ENCODE results near the gene FAM241A.
A peak's percentile ranks its signal among the peaks of the same experiment; 100 is the strongest.
"Not testable (repeated sequence)": the region's sequence is repeated elsewhere in the genome, so short reads cannot be mapped to it uniquely, and the experiment has no call there.

FAM241A gene

DNA sequence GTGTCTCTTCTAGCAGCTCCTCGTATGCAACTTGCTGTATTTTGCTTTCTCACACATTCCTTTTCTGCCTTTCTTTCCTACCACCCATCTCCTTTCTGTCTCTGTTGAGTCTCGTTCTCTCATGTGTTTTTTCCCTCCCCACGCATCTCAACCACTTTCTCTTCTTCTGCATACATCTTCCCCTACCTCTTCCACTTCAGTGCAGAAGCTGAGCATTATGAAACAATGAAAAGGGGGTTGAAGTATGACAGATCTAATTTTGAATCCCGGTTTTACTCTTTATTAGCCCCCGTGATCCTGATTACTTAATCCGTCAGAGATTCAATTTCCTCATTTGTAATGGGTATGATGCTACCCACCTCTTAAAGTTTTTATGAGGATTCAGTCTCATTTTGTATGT, 7.3 kb downstream of the FAM241A start:
- TF ChIP-seq, protein P1, sequence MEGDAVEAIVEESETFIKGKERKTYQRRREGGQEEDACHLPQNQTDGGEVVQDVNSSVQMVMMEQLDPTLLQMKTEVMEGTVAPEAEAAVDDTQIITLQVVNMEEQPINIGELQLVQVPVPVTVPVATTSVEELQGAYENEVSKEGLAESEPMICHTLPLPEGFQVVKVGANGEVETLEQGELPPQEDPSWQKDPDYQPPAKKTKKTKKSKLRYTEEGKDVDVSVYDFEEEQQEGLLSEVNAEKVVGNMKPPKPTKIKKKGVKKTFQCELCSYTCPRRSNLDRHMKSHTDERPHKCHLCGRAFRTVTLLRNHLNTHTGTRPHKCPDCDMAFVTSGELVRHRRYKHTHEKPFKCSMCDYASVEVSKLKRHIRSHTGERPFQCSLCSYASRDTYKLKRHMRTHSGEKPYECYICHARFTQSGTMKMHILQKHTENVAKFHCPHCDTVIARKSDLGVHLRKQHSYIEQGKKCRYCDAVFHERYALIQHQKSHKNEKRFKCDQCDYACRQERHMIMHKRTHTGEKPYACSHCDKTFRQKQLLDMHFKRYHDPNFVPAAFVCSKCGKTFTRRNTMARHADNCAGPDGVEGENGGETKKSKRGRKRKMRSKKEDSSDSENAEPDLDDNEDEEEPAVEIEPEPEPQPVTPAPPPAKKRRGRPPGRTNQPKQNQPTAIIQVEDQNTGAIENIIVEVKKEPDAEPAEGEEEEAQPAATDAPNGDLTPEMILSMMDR (IDR thresholded peaks at IDR 0.05): no peak
- Histone ChIP-seq H3K27me3 (no peaks in the 10 kb centered on the region), H3K4me3 (ENCODE audit: low read depth in 1 of 2, low read length in 1 of 2) (no peak overlapping the region), H3K36me3 (no peaks in the 10 kb centered on the region), H3K9me3 (no peaks in the 10 kb centered on the region), H3K27ac (no peak overlapping the region), H3K4me1 (ENCODE audit: control insufficient read depth in 1 of 2, insufficient read depth in 1 of 2, low read depth in 1 of 2, low read length in 1 of 2) (no peaks in the 10 kb centered on the region)

- no peaks in the 10 kb centered on the region for H3K4me1 ChIP-seq (ENCODE audit: control insufficient read depth in 1 of 2, insufficient read depth in 1 of 2, low read depth in 1 of 2, low read length in 1 of 2)
- no peaks in the 10 kb centered on the region for H3K27me3 ChIP-seq
- no peak overlapping the region for H3K27ac ChIP-seq
- TF ChIP-seq, protein P1 (IDR thresholded peaks at IDR 0.05): no peak
- no peaks in the 10 kb centered on the region for H3K9me3 ChIP-seq
- no peak overlapping the region for H3K4me3 ChIP-seq (ENCODE audit: low read depth in 1 of 2, low read length in 1 of 2)
- no peaks in the 10 kb centered on the region for H3K36me3 ChIP-seq
These were observed 8.0 kb downstream of the FAM241A start for GRCh38 chr4:112153211-112153791.

GRCh38 chr4:112156112-112156511, 10.9 kb downstream of the FAM241A start:
- TF ChIP-seq, protein P1 (IDR thresholded peaks at IDR 0.05): no peak
- no peak overlapping the region for H3K4me3 ChIP-seq (ENCODE audit: low read depth in 1 of 2, low read length in 1 of 2)
- no peaks in the 10 kb centered on the region for H3K27me3 ChIP-seq
- no peaks in the 10 kb centered on the region for H3K36me3 ChIP-seq
- no peaks in the 10 kb centered on the region for H3K4me1 ChIP-seq (ENCODE audit: control insufficient read depth in 1 of 2, insufficient read depth in 1 of 2, low read depth in 1 of 2, low read length in 1 of 2)
- peak overlapping the region; percentile 23 for H3K27ac ChIP-seq
- no peaks in the 10 kb centered on the region for H3K9me3 ChIP-seq

- Histone ChIP-seq H3K36me3 (no peaks in the 10 kb centered on the region), H3K4me3 (ENCODE audit: low read depth in 1 of 2, low read length in 1 of 2) (no peak overlapping the region), H3K4me1 (ENCODE audit: control insufficient read depth in 1 of 2, insufficient read depth in 1 of 2, low read depth in 1 of 2, low read length in 1 of 2) (no peaks in the 10 kb centered on the region), H3K27ac (peak overlapping the region; percentile 23), H3K9me3 (no peaks in the 10 kb centered on the region), H3K27me3 (no peaks in the 10 kb centered on the region)
- TF ChIP-seq, protein P1 (IDR thresholded peaks at IDR 0.05): no peak
These were observed 11.3 kb downstream of the FAM241A start for GRCh38 chr4:112156553-112156952.

GRCh38 chr4:112163706-112164105, 18.5 kb downstream of the FAM241A start:
- not testable (repeated sequence) for H3K9me3 ChIP-seq; H3K27me3 ChIP-seq; H3K4me1 ChIP-seq (ENCODE audit: control insufficient read depth in 1 of 2, insufficient read depth in 1 of 2, low read depth in 1 of 2, low read length in 1 of 2); H3K27ac ChIP-seq; H3K36me3 ChIP-seq; H3K4me3 ChIP-seq (ENCODE audit: low read depth in 1 of 2, low read length in 1 of 2)

GRCh38 chr4:112167794-112168193, 22.5 kb downstream of the FAM241A start:
- TF ChIP-seq, protein P1 (IDR thresholded peaks at IDR 0.05): no peak
- no peaks in the 10 kb centered on the region for H3K27me3 ChIP-seq
- H3K27ac ChIP-seq: no peak overlapping the region

More at GRCh38 chr4:112167794-112168193, 22.5 kb downstream of the FAM241A start:
- Histone ChIP-seq H3K36me3 (no peaks in the 10 kb centered on the region), H3K9me3 (no peaks in the 10 kb centered on the region), H3K4me3 (ENCODE audit: low read depth in 1 of 2, low read length in 1 of 2) (no peak overlapping the region), H3K4me1 (ENCODE audit: control insufficient read depth in 1 of 2, insufficient read depth in 1 of 2, low read depth in 1 of 2, low read length in 1 of 2) (no peaks in the 10 kb centered on the region)
